Measurements from ENCODE around the gene DAZL. TPM values are rescaled to one million over a fixed set of nuclear protein-coding genes. Genes with fewer than 3 reads are reported as not detected.

DAZL gene
- total RNA-seq, 1 experiment from 2014 or later = 21.2 TPM

- Histone ChIP-seq H2BK20ac (ENCODE audit: low read depth, low read length, poor library complexity, severe bottlenecking) (no peak overlapping the region), H3K27ac (ENCODE audit: insufficient read length, low read depth, low read length) (no peak overlapping the region), H3K23ac (ENCODE audit: insufficient read length, low read depth, low read length) (no peak overlapping the region), H3K4me2 (ENCODE audit: insufficient read depth, insufficient read length, low read length) (no peak overlapping the region), H3K23me2 (ENCODE audit: insufficient read length, low read depth, low read length, poor library complexity, severe bottlenecking) (no peaks in the 10 kb centered on the region), H3K4me1 (ENCODE audit: insufficient read depth, low read length) (no peaks in the 10 kb centered on the region; the same call in 1 of the 2 replicates), H2AK5ac (ENCODE audit: insufficient read length, low read length) (no peak overlapping the region), H4K5ac (ENCODE audit: insufficient read length, low read depth, low read length) (no peak overlapping the region), H2AFZ (ENCODE audit: low read length) (no peak overlapping the region), H4K91ac (ENCODE audit: insufficient read length, low read depth, low read length) (no peak overlapping the region), H3K9me3 (ENCODE audit: control insufficient read depth, low read depth, low read length) (peaks cover 7% of the 10 kb centered on the region), H4K8ac (replicated peaks; ENCODE audit: insufficient read length, low read depth, low read length) (no peak overlapping the region), H3K14ac (ENCODE audit: insufficient read depth, low read length) (no peak overlapping the region), H3T11ph (ENCODE audit: low read length) (no peak overlapping the region), H3K18ac (ENCODE audit: insufficient read length, low read depth, low read length) (no peak overlapping the region), H2BK120ac (ENCODE audit: low read depth, low read length, poor library complexity, severe bottlenecking) (no peak overlapping the region), H3K27me3 (ENCODE audit: insufficient read depth, low read length) (no peaks in the 10 kb centered on the region; the same call in 1 of the 2 replicates), H3K4ac (ENCODE audit: low read depth, low read length) (no peak overlapping the region), H2BK12ac (ENCODE audit: insufficient read length, low read depth, low read length) (no peak overlapping the region), H2BK15ac (ENCODE audit: low read depth, low read length) (no peak overlapping the region), H4K20me1 (ENCODE audit: control insufficient read depth, insufficient read depth, insufficient read length) (no peaks in the 10 kb centered on the region), H3K79me1 (ENCODE audit: insufficient read depth, low read depth, low read length, poor library complexity, severe bottlenecking) (no peaks in the 10 kb centered on the region), H3K9ac (ENCODE audit: extremely low read depth, insufficient read length, low read length) (no peak overlapping the region), H3K56ac (ENCODE audit: insufficient read length, low read depth, low read length) (no peak overlapping the region), H2BK5ac (ENCODE audit: insufficient read length, low read length) (no peak overlapping the region), H3K79me2 (ENCODE audit: insufficient read depth, low read length) (no peaks in the 10 kb centered on the region)
- DNase-seq = no peak
- H3K9me3 Mint-ChIP-seq = peaks cover 27 to 32% of the 10 kb centered on the region in 2 experiments
- H3K4me1 Mint-ChIP-seq = peaks cover 15 to 18% of the 10 kb centered on the region in 2 experiments
- H3K27me3 Mint-ChIP-seq (ENCODE audit: low read depth) = peaks cover 4% of the 10 kb centered on the region
- no peak for TF ChIP-seq CTCF (conservative IDR thresholded peaks at IDR 0.05)
- H3K36me3 Mint-ChIP-seq (ENCODE audit: insufficient read depth in 1 of 3, low read depth in 3 of 3) = peaks cover 20 to 65% (median 56%) of the 10 kb centered on the region in 3 experiments
- no peak overlapping the region for H3K27ac Mint-ChIP-seq
- H3K4me3 Mint-ChIP-seq = no peak overlapping the region
- no CpG with 5 or more reads among the region's 4 CpGs for WGBS (ENCODE audit: extremely low coverage, insufficient read length, low lambda C conversion rate)
These were observed 10.9 kb upstream of the DAZL start for GRCh38 chr3:16616083-16616482.

Data from H9 (cell line).